ENCODE measurements around the gene TMEM201. TPM values are rescaled to one million over a fixed set of nuclear protein-coding genes. Genes with fewer than 3 reads are reported as not detected.

The TMEM201 gene
- total RNA-seq, 1 donor from 2014 or later, result 3.6 TPM

- DNase-seq (ENCODE audit: low read depth in 2 of 2), result no peak
Observed at GRCh38 chr1:9653491-9654050, 64.9 kb downstream of the TMEM201 start.

GRCh38 chr1:9654051-9654833 lies 65.5 kb downstream of the TMEM201 start:
- no peak for DNase-seq (ENCODE audit: low read depth in 2 of 2)

GRCh38 chr1:9654834-9655723 lies 66.4 kb downstream of the TMEM201 start:
- no peak for DNase-seq (ENCODE audit: low read depth in 2 of 2)

- DNase-seq (ENCODE audit: low read depth in 2 of 2), result no peak
Observed at GRCh38 chr1:9655836-9656235, 67.1 kb downstream of the TMEM201 start.

GRCh38 chr1:9657521-9658032 lies 68.9 kb downstream of the TMEM201 start:
- DNase-seq (ENCODE audit: low read depth in 2 of 2), result no peak

- no peak for DNase-seq (ENCODE audit: low read depth in 2 of 2)
Observed at GRCh38 chr1:9658199-9658598, 69.5 kb downstream of the TMEM201 start.

- DNase-seq (ENCODE audit: low read depth in 2 of 2), result no peak
Observed at GRCh38 chr1:9659328-9659727, 70.6 kb downstream of the TMEM201 start.

GRCh38 chr1:9663257-9663656 lies 74.5 kb downstream of the TMEM201 start:
- no peak for DNase-seq (ENCODE audit: low read depth in 2 of 2)

Other genes with a start within 250 kb of the TMEM201 start
- 3.7 and 4.6 TPM in 2 replicates for gene SLC25A33, start 49.4 kb upstream of the TMEM201 start, total RNA-seq
- gene PIK3CD, start 62.8 kb downstream of the TMEM201 start, total RNA-seq, result 2.4 and 2.8 TPM in 2 replicates
- 47.3 and 48.6 TPM in 2 replicates for gene CLSTN1, start 235.1 kb downstream of the TMEM201 start, total RNA-seq